ENCODE results near the gene ZNF423. TPM values are rescaled to one million over a fixed set of nuclear protein-coding genes. Genes with fewer than 3 reads are reported as not detected.

Gene ZNF423
- polyA plus RNA-seq, 1 of the 3 experiments (the other 2 are of a cell fraction): 1.2 TPM

- ChIA-PET CTCF (interaction anchor here (1.3 kb wide), 1 partner anchor 64 kb away, joined by 4 read pairs; no protein-coding TSS in a partner anchor), POLR2A (interaction anchor here (0.7 kb wide), 1 partner anchor 11 kb away, joined by 3 read pairs; no protein-coding TSS in a partner anchor)
- H3K4me3 ChIP-seq (ENCODE audit: low read depth in 2 of 2, low read length in 1 of 2): no peak overlapping the region
- H3K9me3 ChIP-seq: no peaks in the 10 kb centered on the region
- no peak overlapping the region for H3K4me2 ChIP-seq
- TF ChIP-seq USF2 (IDR thresholded peaks at IDR 0.05; ENCODE audit: borderline replicate concordance, low read depth, low read length) (no peak), SIN3A (IDR thresholded peaks at IDR 0.05; ENCODE audit: borderline replicate concordance, low read depth, low read length) (no peak), EZH2phosphoT487 (IDR thresholded peaks at IDR 0.05; ENCODE audit: borderline replicate concordance, low read depth) (no peak), IRF3 (IDR thresholded peaks at IDR 0.05; ENCODE audit: low read depth, low read length) (no peak), TCF12 (IDR thresholded peaks at IDR 0.05) (no peak), FOSL2 (IDR thresholded peaks at IDR 0.05; ENCODE audit: borderline replicate concordance, low read depth) (no peak), MXI1 (IDR thresholded peaks at IDR 0.05; ENCODE audit: low read depth, low read length) (no peak), NFIC (IDR thresholded peaks at IDR 0.05; ENCODE audit: borderline replicate concordance) (no peak), GATA2 (CRISPR knock-in tag; IDR thresholded peaks at IDR 0.05) (no peak), JUND (IDR thresholded peaks at IDR 0.05) (no peak), CHD2 (IDR thresholded peaks at IDR 0.05; ENCODE audit: low read length, partially characterized antibody) (no peak), EP300 (IDR thresholded peaks at IDR 0.05; ENCODE audit: borderline replicate concordance in 1 of 2, low read depth in 1 of 2, low read length in 1 of 2) (no peak), RFX5 (IDR thresholded peaks at IDR 0.05; ENCODE audit: low read length) (no peak), RCOR1 (IDR thresholded peaks at IDR 0.05; ENCODE audit: low read length) (no peak), RXRA (IDR thresholded peaks at IDR 0.05; ENCODE audit: borderline replicate concordance, low read depth) (no peak), YY1 (IDR thresholded peaks at IDR 0.05; ENCODE audit: low read depth) (no peak), TEAD4 (IDR thresholded peaks at IDR 0.05; ENCODE audit: borderline replicate concordance, insufficient read depth) (no peak), POLR2AphosphoS5 (IDR thresholded peaks at IDR 0.05; ENCODE audit: low read depth, low read length) (no peak)
- TF ChIP-seq, protein P1, sequence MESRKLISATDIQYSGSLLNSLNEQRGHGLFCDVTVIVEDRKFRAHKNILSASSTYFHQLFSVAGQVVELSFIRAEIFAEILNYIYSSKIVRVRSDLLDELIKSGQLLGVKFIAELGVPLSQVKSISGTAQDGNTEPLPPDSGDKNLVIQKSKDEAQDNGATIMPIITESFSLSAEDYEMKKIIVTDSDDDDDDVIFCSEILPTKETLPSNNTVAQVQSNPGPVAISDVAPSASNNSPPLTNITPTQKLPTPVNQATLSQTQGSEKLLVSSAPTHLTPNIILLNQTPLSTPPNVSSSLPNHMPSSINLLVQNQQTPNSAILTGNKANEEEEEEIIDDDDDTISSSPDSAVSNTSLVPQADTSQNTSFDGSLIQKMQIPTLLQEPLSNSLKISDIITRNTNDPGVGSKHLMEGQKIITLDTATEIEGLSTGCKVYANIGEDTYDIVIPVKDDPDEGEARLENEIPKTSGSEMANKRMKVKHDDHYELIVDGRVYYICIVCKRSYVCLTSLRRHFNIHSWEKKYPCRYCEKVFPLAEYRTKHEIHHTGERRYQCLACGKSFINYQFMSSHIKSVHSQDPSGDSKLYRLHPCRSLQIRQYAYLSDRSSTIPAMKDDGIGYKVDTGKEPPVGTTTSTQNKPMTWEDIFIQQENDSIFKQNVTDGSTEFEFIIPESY (IDR thresholded peaks at IDR 0.05; ENCODE audit: borderline replicate concordance, low read depth): no peak
- TF ChIP-seq, protein P2, sequence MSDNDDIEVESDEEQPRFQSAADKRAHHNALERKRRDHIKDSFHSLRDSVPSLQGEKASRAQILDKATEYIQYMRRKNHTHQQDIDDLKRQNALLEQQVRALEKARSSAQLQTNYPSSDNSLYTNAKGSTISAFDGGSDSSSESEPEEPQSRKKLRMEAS (IDR thresholded peaks at IDR 0.05; ENCODE audit: low read depth): no peak
- no peak overlapping the region for H3K27ac ChIP-seq (ENCODE audit: low read depth in 2 of 2, low read length in 1 of 2)
- no peaks in the 10 kb centered on the region for H3F3A ChIP-seq (replicated peaks; ENCODE audit: insufficient read depth)
- no peak overlapping the region for H3K9ac ChIP-seq
- no peaks in the 10 kb centered on the region for H3K79me2 ChIP-seq (ENCODE audit: insufficient read depth)
- no peaks in the 10 kb centered on the region for H3K36me3 ChIP-seq (replicated peaks in 1 of 2; ENCODE audit: control insufficient read depth in 1 of 2, insufficient read depth in 2 of 2, low read length in 1 of 2)
- peaks cover 0 to 33% of the 10 kb centered on the region in 2 experiments; a peak in 1 of 4 replicates for H3K4me1 ChIP-seq (ENCODE audit: control insufficient read depth in 1 of 2, insufficient read depth in 2 of 2, low read depth in 1 of 2, low read length in 1 of 2)
- WGBS (ENCODE audit: low lambda C conversion rate): 87% methylated on average over 3 of the region's 3 CpGs
- no peaks in the 10 kb centered on the region for H3K27me3 ChIP-seq (ENCODE audit: insufficient read depth)
- no peak for DNase-seq
- no peaks in the 10 kb centered on the region for H3K9me2 ChIP-seq
- no peak overlapping the region for H2AFZ ChIP-seq (ENCODE audit: low read depth)
- H4K20me1 ChIP-seq (ENCODE audit: insufficient read depth): no peaks in the 10 kb centered on the region
Measured at GRCh38 chr16:49674990-49675389, 180.9 kb downstream of the ZNF423 start.
